Calu3 (cell line): ENCODE measurements around the gene CD177. TPM values are rescaled to one million over a fixed set of nuclear protein-coding genes. Genes with fewer than 3 reads are reported as not detected.
"Not testable (repeated sequence)": the region's sequence is repeated elsewhere in the genome, so short reads cannot be mapped to it uniquely, and the experiment has no call there.

Source experiments
- BruUV-seq: library from RNA; stranded (reverse); fragments of 400-500 nt; replicated peaks from 2 replicates; lab custom pipeline; 2021; lab: Mats Ljungman, UMichigan
- CTCF ChIA-PET: fragments of 300-600 bp; sonication (Branson Sonifier 250); formaldehyde crosslinking; loops from one replicate; lab custom pipeline; 2022; ENCODE audit warnings: antibody characterized with exemption; lab: Charles Lee
- DNase-seq: peaks from one replicate; pipeline ENCODE4 v3.0.0; 2022
- H3K27ac Mint-ChIP-seq: one replicate; pipeline ENCODE4 v1.8.0; 2022; ENCODE audit warnings: mixed read lengths; ENCODE audit not compliant: unreplicated experiment
- H3K27me3 Mint-ChIP-seq: one replicate; pipeline ENCODE4 v1.8.0; 2022; ENCODE audit warnings: mixed read lengths; ENCODE audit not compliant: unreplicated experiment
- H3K36me3 Mint-ChIP-seq: one replicate; pipeline ENCODE4 v1.8.0; 2022; ENCODE audit warnings: mild to moderate bottlenecking, moderate library complexity, mixed read lengths; ENCODE audit not compliant: insufficient read depth, unreplicated experiment
- H3K4me1 Mint-ChIP-seq: one replicate; pipeline ENCODE4 v1.8.0; 2022; ENCODE audit warnings: mild to moderate bottlenecking, low read depth, mixed read lengths; ENCODE audit not compliant: unreplicated experiment
- H3K4me3 Mint-ChIP-seq: one replicate; pipeline ENCODE4 v1.8.0; 2022; ENCODE audit warnings: mild to moderate bottlenecking, low read depth, moderate library complexity, mixed read lengths; ENCODE audit not compliant: unreplicated experiment
- H3K9me3 Mint-ChIP-seq: one replicate; pipeline ENCODE4 v1.8.0; 2022; ENCODE audit warnings: low read depth, mixed read lengths; ENCODE audit not compliant: unreplicated experiment
- intact Hi-C: fragments of 100-400 bp; cut with micrococcal nuclease; formaldehyde crosslinking; loops from one replicate; pipeline ENCODE4 v1.10.0; 2022; ENCODE audit not compliant: unreplicated experiment
- total RNA-seq: library from RNA; stranded (reverse); gene quantifications from 2 replicates; pipeline ENCODE4 v1.2.3, GENCODE V29; 2022
- TF ChIP-seq, protein P1 (sequence below): fragments of 200-600 bp; IDR thresholded peaks from one replicate; pipeline ENCODE4 v1.8.0; 2022; ENCODE audit warnings: antibody characterized with exemption; ENCODE audit not compliant: unreplicated experiment

Gene CD177
- total RNA-seq, 1 experiment from 2014 or later, result 0.73 TPM

DNA sequence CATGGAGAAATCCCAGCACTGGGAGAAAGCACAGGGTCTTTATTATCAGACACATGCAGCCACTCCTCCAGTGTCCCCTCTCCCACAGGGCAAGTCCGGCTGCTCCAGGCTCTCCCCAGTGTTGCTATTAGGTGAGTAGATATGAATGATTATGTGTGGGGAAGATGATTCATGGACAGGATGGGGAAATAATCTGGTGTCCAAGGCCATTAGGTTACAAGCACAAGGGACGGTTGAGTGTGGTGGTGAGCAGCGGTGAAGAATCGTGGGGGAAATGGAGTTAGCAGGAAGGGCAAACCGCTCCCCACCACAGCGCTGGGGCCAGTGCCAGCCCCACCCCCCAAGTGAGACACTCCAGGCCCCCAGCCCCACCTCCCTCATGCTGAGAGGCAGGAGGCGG lies 19.0 kb downstream of the CD177 start:
- CTCF ChIA-PET, result no interaction called here
- TF ChIP-seq, protein P1, sequence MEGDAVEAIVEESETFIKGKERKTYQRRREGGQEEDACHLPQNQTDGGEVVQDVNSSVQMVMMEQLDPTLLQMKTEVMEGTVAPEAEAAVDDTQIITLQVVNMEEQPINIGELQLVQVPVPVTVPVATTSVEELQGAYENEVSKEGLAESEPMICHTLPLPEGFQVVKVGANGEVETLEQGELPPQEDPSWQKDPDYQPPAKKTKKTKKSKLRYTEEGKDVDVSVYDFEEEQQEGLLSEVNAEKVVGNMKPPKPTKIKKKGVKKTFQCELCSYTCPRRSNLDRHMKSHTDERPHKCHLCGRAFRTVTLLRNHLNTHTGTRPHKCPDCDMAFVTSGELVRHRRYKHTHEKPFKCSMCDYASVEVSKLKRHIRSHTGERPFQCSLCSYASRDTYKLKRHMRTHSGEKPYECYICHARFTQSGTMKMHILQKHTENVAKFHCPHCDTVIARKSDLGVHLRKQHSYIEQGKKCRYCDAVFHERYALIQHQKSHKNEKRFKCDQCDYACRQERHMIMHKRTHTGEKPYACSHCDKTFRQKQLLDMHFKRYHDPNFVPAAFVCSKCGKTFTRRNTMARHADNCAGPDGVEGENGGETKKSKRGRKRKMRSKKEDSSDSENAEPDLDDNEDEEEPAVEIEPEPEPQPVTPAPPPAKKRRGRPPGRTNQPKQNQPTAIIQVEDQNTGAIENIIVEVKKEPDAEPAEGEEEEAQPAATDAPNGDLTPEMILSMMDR, result no peak
- no peak for DNase-seq
- intact Hi-C loops, result no loop called here
- no peaks in the 10 kb centered on the region for H3K9me3 Mint-ChIP-seq
- H3K27ac Mint-ChIP-seq, result no peak overlapping the region
- no peaks in the 10 kb centered on the region for H3K4me1 Mint-ChIP-seq
- no peaks in the 10 kb centered on the region for H3K36me3 Mint-ChIP-seq
- H3K4me3 Mint-ChIP-seq, result no peak overlapping the region
- H3K27me3 Mint-ChIP-seq, result peaks cover 69% of the 10 kb centered on the region
- BruUV-seq, result no TSS peak

DNA sequence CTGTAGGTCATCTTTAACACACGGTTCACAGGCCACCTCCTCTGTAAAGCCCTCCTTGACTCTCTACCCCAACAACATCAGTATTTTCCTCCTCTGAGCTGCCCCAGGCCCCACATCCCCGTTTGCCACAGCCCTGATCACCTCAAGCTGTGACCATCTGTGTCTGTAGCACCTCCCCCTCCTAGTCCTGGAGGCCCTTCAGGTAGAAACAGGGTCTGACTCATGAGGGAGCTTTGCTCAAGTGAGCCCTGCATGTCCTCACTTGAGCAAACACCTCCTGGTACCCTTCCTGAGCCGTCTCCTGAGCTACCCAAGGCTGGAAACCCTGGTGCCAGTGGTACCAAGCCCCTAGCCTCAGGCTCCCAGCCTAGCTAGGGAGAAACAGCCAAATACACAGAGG lies 24.1 kb downstream of the CD177 start:
- H3K36me3 Mint-ChIP-seq, H3K27ac Mint-ChIP-seq, DNase-seq, H3K4me1 Mint-ChIP-seq, CTCF ChIA-PET, BruUV-seq, H3K4me3 Mint-ChIP-seq, H3K9me3 Mint-ChIP-seq, intact Hi-C loops: not testable (repeated sequence)
- peaks cover 51% of the 10 kb centered on the region for H3K27me3 Mint-ChIP-seq

DNA sequence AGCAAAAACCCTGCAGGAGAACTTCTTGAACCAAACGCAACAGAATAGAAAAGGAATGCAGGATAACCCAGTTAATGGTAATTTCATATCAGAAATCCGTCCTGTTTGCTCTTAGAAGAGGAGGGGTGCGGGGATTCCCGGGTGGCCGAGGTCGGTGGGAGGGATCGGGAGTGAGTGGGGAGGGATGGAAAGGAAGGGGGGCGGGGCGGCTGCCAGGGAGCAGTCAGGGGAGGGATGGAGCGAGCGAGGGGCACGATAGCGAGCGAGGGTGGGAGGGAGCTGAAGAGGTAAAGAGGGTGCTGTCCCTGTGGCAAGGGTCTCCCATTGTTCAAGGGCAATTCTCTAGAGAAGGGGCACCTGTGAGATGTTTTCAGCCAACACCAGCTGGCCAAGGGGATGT lies 26.5 kb downstream of the CD177 start:
- H3K27ac Mint-ChIP-seq, result no peak overlapping the region

DNA sequence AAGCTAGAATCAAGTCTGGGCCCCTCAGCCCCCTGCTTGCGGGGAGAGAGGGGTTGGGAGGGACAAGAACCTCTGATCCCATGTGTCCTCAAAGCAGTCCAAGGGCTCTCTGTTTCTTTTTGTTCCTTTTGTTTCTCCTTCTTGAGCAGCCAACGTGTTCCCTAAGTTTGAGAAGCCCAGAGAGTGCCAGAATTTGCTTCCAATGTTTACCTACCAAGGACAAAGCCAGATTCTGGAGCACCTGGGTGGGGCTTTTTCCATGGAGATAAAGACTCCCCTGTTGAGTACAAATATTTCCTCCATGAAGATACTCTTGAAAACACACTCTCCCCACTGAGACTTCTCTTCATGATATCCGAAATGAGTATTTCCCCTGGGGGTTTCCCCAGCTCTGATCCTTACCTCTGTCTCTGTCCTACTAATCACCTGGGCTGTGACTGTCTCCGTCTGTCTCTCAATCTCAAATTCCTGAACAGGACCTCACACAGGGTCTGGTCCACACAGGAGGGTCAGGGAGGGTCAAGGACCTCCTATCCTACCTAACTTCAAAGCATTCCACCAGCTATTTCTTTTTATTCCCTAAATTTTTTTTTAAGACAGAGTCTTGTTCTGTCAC lies 27.4 kb downstream of the CD177 start:
- BruUV-seq, result no TSS peak
- H3K27me3 Mint-ChIP-seq, result peaks cover 32% of the 10 kb centered on the region
- H3K27ac Mint-ChIP-seq, result no peak overlapping the region
- no peaks in the 10 kb centered on the region for H3K4me1 Mint-ChIP-seq
- DNase-seq, result no peak
- no peaks in the 10 kb centered on the region for H3K9me3 Mint-ChIP-seq
- intact Hi-C loops, result no loop called here
- no peaks in the 10 kb centered on the region for H3K36me3 Mint-ChIP-seq
- TF ChIP-seq, protein P1, result no peak
- no peak overlapping the region for H3K4me3 Mint-ChIP-seq
- CTCF ChIA-PET, result no interaction called here

More for the DNA sequence above, 26.5 kb downstream of the CD177 start:
- no TSS peak for BruUV-seq
- TF ChIP-seq, protein P1, result no peak
- Mint-ChIP-seq H3K9me3 (no peaks in the 10 kb centered on the region), H3K27me3 (peaks cover 35% of the 10 kb centered on the region), H3K4me3 (no peak overlapping the region), H3K36me3 (no peaks in the 10 kb centered on the region), H3K4me1 (no peaks in the 10 kb centered on the region)
- CTCF ChIA-PET, result no interaction called here
- no peak for DNase-seq
- intact Hi-C loops, result no loop called here

DNA sequence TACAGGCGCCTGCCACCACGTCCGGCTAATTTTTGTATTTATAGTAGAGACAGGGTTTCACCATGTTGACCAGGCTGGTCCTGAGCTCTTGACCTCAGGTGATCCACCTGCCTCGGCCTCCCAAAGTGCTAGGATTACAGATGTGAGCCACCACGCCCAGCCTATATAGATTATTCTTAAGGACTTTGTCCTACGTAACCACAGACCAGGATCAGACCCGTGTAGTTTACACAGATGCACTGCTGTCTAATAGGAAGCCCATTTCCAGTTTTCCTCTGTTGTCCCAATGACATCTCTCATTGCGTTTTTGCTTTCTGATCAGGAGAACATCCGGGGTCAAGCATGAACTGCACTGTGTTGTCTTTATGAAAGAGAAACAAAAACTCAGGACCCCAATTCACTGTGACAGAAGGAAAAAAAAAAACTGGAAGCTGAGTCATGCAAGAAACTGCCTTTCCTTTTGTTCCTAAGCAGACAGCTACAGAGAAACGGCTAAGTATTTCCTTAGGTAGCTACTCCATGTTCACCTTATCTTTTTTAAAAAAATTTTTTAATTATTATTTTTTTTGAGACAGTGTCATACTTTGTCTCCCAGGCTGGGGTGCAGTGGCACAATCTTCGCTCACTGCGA lies 29.2 kb downstream of the CD177 start:
- H3K4me1 Mint-ChIP-seq, BruUV-seq, intact Hi-C loops, H3K9me3 Mint-ChIP-seq, H3K36me3 Mint-ChIP-seq, H3K27ac Mint-ChIP-seq, DNase-seq, H3K4me3 Mint-ChIP-seq: not testable (repeated sequence)
- CTCF ChIA-PET, result interaction anchor here (0.9 kb wide), 1 partner anchor 33 kb away, joined by 3 read pairs; no protein-coding TSS in a partner anchor
- peaks cover 31% of the 10 kb centered on the region for H3K27me3 Mint-ChIP-seq

DNA sequence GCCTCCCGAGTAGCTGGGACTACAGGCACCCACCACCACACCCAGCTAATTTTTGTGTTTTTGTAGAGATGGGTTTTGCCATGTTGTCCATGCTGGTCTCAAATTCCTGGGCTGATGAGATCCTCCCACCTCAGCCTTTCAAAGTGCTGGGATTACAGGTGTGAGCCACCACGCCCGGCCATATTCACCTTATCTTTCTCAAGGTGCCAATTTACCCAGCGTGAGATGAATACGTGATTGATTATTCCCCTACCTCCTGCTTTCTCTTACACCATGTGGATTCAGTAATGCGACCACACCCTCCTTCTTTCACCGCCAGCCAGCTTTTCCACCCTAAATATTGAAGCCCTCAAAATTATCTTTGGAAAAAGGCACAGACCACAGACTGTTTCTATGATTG lies 29.8 kb downstream of the CD177 start:
- H3K27ac Mint-ChIP-seq, H3K4me1 Mint-ChIP-seq, DNase-seq, H3K9me3 Mint-ChIP-seq, H3K4me3 Mint-ChIP-seq, H3K36me3 Mint-ChIP-seq, BruUV-seq, intact Hi-C loops: not testable (repeated sequence)
- CTCF ChIA-PET, result interaction anchor here (0.9 kb wide), 1 partner anchor 33 kb away, joined by 3 read pairs; no protein-coding TSS in a partner anchor
- peaks cover 37% of the 10 kb centered on the region for H3K27me3 Mint-ChIP-seq

DNA sequence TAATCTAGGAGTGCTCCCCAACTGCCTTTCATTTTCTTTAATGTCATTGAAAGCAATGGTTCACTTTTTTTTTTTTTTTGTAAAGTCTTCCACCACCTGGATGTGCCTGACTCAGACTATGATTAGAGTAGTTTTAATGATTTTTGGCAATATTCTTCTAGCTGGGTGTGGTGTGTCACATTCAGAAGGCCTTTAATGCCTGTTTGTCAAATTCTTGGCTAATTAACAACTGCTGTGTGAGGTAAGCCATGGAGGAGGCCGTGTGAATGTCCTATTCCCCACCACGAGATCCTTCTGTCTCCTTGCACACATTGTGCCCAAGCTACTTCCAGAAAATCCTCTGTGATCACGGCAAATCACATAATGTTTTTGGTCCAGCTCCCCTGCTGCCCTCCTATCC lies 30.3 kb downstream of the CD177 start:
- H3K36me3 Mint-ChIP-seq, H3K4me1 Mint-ChIP-seq, BruUV-seq, DNase-seq, H3K27ac Mint-ChIP-seq, CTCF ChIA-PET, H3K9me3 Mint-ChIP-seq, H3K4me3 Mint-ChIP-seq, intact Hi-C loops: not testable (repeated sequence)
- peaks cover 42% of the 10 kb centered on the region for H3K27me3 Mint-ChIP-seq
